ENCODE measurements around the gene RSF1. TPM values are rescaled to one million over a fixed set of nuclear protein-coding genes. Genes with fewer than 3 reads are reported as not detected.

RSF1 gene
- total RNA-seq, 1 donor from 2014 or later = 109 TPM

- Mint-ChIP-seq H3K27ac (no peak overlapping the region), H3K36me3 (peaks cover 22% of the 10 kb centered on the region), H3K27me3 (ENCODE audit: low read depth) (no peaks in the 10 kb centered on the region), H3K4me1 (no peaks in the 10 kb centered on the region), H3K9me3 (no peaks in the 10 kb centered on the region), H3K4me3 (no peak overlapping the region)
- TF ChIP-seq, protein P1, sequence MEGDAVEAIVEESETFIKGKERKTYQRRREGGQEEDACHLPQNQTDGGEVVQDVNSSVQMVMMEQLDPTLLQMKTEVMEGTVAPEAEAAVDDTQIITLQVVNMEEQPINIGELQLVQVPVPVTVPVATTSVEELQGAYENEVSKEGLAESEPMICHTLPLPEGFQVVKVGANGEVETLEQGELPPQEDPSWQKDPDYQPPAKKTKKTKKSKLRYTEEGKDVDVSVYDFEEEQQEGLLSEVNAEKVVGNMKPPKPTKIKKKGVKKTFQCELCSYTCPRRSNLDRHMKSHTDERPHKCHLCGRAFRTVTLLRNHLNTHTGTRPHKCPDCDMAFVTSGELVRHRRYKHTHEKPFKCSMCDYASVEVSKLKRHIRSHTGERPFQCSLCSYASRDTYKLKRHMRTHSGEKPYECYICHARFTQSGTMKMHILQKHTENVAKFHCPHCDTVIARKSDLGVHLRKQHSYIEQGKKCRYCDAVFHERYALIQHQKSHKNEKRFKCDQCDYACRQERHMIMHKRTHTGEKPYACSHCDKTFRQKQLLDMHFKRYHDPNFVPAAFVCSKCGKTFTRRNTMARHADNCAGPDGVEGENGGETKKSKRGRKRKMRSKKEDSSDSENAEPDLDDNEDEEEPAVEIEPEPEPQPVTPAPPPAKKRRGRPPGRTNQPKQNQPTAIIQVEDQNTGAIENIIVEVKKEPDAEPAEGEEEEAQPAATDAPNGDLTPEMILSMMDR (IDR thresholded peaks at IDR 0.05; ENCODE audit: unreplicated experiment) = no peak
- no peak for DNase-seq (ENCODE audit: low spot score in 2 of 2, unreplicated experiment in 2 of 2)
Measured at GRCh38 chr11:77705876-77706579, 114.5 kb downstream of the RSF1 start.

DNA sequence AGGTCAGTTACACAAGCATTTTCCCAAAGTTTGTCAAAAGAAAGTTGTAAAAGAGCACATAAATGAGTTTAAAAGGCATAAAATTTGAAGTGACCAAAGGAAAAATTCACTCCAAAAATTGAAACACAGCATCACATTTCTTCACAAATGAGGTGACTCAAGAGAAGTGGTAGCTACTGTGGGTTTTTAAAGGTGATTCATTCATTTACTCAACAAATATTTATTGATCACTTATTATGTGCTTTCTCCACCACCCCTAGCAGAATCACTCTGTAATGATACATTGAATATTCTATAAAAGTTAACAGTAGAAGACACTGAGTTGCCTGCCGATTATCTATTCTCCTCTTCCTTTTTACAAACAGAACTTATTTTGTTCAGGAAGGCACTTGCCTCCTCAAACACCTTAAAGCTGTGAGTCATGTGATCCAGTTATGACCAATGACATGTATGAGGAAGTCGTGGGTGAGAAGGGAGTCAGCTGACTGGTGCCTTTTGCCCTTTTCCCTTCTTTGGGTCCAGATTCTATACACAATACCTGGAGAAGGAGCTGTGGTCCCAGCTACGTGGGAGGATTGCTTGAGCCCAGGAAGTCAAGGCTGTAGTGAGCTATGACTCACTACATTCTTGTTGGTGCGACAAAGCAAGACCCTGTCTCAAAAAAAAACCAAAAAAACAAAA, 115.2 kb downstream of the RSF1 start:
- Mint-ChIP-seq H3K27ac (no peak overlapping the region), H3K27me3 (ENCODE audit: low read depth) (no peaks in the 10 kb centered on the region), H3K9me3 (peaks cover 4% of the 10 kb centered on the region), H3K4me1 (no peaks in the 10 kb centered on the region), H3K4me3 (no peak overlapping the region), H3K36me3 (peaks cover 27% of the 10 kb centered on the region)
- TF ChIP-seq, protein P1 (IDR thresholded peaks at IDR 0.05; ENCODE audit: unreplicated experiment) = no peak
- DNase-seq (ENCODE audit: low spot score in 2 of 2, unreplicated experiment in 2 of 2) = no peak

DNA sequence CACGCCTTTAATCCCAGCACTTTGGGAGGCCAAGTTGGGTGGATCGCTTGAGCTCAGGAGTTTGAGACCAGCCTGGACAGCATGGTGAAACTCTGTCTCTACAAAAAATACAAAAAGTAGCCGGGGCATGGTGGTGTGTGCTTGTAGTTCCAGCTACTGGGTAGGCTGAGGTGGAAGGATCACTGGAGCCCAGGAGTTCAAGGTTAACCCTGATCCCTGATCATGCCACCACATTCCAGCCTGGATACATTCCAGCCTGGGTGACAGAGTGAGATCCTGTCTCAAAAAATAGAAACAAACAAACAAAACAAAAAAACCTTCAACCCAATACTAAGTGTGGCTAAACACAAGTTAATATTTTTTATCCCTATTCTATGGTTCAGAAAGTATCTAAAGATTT, 116.5 kb downstream of the RSF1 start:
- H3K4me3 Mint-ChIP-seq = no peak overlapping the region
- no peaks in the 10 kb centered on the region for H3K27me3 Mint-ChIP-seq (ENCODE audit: low read depth)
- peaks cover 4% of the 10 kb centered on the region for H3K9me3 Mint-ChIP-seq
- no peaks in the 10 kb centered on the region for H3K4me1 Mint-ChIP-seq
- no peak overlapping the region for H3K27ac Mint-ChIP-seq
- TF ChIP-seq, protein P1 (IDR thresholded peaks at IDR 0.05; ENCODE audit: unreplicated experiment) = no peak
- H3K36me3 Mint-ChIP-seq = peaks cover 32% of the 10 kb centered on the region
- no peak for DNase-seq (ENCODE audit: low spot score in 2 of 2, unreplicated experiment in 2 of 2)

- H3K4me3 Mint-ChIP-seq = no peak overlapping the region
- TF ChIP-seq, protein P1 (IDR thresholded peaks at IDR 0.05; ENCODE audit: unreplicated experiment) = no peak
- no peak overlapping the region for H3K27ac Mint-ChIP-seq
- peaks cover 59% of the 10 kb centered on the region for H3K36me3 Mint-ChIP-seq
- H3K4me1 Mint-ChIP-seq = no peaks in the 10 kb centered on the region
- no peak for DNase-seq (ENCODE audit: low spot score in 2 of 2, unreplicated experiment in 2 of 2)
- H3K9me3 Mint-ChIP-seq = peaks cover 4% of the 10 kb centered on the region
- no peaks in the 10 kb centered on the region for H3K27me3 Mint-ChIP-seq (ENCODE audit: low read depth)
Measured at GRCh38 chr11:77699425-77699824, 121.1 kb downstream of the RSF1 start.

- Mint-ChIP-seq H3K4me1 (no peaks in the 10 kb centered on the region), H3K36me3 (peaks cover 58% of the 10 kb centered on the region), H3K4me3 (no peak overlapping the region), H3K27me3 (ENCODE audit: low read depth) (no peaks in the 10 kb centered on the region), H3K27ac (no peak overlapping the region), H3K9me3 (peaks cover 4% of the 10 kb centered on the region)
- no peak for DNase-seq (ENCODE audit: low spot score in 2 of 2, unreplicated experiment in 2 of 2)
- TF ChIP-seq, protein P1 (IDR thresholded peaks at IDR 0.05; ENCODE audit: unreplicated experiment) = no peak
Measured at GRCh38 chr11:77698896-77699295, 121.6 kb downstream of the RSF1 start.

Data from mesothelial cell of epicardium (in vitro differentiated cells).